Coronary artery (tissue), 2 donors: ENCODE measurements around the gene ABRACL.

ENCODE experiments used
- DNase-seq: peaks from one replicate; pipeline ENCODE4 v3.0.0-alpha.2; 2017; ENCODE audit warnings: low spot score
- H3K27ac ChIP-seq, 2 donors: fragments of 200-600 bp; sonication (generic); one replicate each; pipeline ENCODE4 v1.5.1; 2016 to 2019
- H3K4me3 ChIP-seq: fragments of 200-600 bp; sonication (generic); 2 replicates; pipeline ENCODE4 v1.5.1; 2016; ENCODE audit warnings: mild to moderate bottlenecking, moderate library complexity
- TF ChIP-seq, protein P1 (sequence below): fragments of 200-600 bp; sonication (generic); IDR thresholded peaks from one replicate; pipeline ENCODE4 v1.5.1; 2019; ENCODE audit warnings: antibody characterized with exemption

ABRACL gene

DNA sequence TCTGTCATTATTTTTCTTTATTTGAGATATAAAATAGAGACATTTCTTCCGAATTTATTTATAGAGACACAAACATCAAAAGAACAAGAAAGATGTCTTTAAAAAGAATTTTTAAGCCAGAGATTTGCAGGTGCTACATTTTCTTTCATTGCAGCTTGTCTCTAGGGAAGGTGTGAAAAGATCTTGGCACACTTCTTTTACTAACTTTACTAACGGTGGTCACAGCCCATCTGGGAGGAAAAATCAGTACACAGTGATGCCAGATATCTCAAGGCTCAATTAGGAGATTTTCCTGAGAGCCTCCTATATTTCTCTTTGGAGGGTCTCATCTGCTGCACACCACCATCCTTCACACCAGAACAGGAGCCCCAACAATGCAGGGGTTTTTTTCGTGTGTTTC, 29.5 kb downstream of the ABRACL start:
- Histone ChIP-seq H3K4me3 (no peak overlapping the region), H3K27ac (no peak overlapping the region)
- TF ChIP-seq, protein P1, sequence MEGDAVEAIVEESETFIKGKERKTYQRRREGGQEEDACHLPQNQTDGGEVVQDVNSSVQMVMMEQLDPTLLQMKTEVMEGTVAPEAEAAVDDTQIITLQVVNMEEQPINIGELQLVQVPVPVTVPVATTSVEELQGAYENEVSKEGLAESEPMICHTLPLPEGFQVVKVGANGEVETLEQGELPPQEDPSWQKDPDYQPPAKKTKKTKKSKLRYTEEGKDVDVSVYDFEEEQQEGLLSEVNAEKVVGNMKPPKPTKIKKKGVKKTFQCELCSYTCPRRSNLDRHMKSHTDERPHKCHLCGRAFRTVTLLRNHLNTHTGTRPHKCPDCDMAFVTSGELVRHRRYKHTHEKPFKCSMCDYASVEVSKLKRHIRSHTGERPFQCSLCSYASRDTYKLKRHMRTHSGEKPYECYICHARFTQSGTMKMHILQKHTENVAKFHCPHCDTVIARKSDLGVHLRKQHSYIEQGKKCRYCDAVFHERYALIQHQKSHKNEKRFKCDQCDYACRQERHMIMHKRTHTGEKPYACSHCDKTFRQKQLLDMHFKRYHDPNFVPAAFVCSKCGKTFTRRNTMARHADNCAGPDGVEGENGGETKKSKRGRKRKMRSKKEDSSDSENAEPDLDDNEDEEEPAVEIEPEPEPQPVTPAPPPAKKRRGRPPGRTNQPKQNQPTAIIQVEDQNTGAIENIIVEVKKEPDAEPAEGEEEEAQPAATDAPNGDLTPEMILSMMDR = no peak
- no peak for DNase-seq

DNA sequence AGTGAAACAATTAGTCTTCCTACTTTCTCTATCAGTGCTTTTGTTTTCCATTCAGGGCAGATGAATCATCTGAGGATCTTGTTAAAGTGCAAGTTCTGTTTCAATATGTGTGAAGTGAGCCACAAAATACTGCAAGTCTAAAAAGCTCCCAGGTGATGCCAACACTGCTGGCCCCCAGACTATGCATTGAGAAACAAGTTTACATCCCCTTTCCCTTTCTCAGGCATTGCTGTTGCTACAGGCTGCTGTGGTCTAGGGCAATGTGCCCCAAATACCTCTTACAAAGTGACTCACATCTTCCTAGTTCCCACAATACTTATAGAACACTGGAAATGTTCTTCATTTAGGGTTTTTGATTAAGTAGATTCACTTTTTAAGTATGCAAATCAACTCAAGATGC, 31.8 kb downstream of the ABRACL start:
- Histone ChIP-seq H3K4me3 (no peak overlapping the region), H3K27ac (no peak overlapping the region)
- no peak for DNase-seq
- TF ChIP-seq, protein P1 = no peak

- TF ChIP-seq, protein P1 = no peak
- Histone ChIP-seq H3K27ac (no peak overlapping the region), H3K4me3 (no peak overlapping the region)
- DNase-seq = no peak
Observed at GRCh38 chr6:139062932-139063646, 34.5 kb downstream of the ABRACL start.

DNA sequence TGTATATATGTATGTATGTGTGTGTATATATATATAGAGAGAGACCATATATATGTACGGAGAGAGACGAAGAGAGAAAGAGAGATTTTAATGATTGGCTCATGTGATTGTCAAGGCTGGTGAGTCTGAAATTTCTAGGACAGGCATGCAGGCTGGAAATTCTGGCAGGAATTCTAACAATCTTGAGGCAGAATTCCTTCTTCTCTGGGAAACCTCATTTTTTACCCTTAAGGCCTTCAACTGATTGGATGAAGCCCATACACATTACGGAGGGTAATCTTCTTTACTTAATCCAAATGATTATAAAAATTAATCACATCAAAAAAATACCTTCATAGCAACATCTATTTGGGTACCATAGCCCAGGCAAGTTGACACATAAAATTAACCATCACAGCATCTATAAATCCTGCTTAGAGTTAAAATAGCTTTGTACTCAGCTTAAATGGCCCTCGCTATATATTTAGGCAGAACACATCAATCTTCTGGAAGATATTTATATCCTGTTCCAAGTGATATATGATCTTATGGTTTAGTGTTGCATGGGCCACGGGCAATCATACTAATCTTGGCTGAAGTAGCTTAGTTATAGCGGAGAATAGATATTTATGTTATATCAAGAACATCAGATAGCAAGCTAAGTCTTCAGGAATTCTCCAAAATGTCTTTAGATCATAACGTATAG, 36.6 kb downstream of the ABRACL start:
- TF ChIP-seq, protein P1 = no peak
- Histone ChIP-seq H3K27ac (no peak overlapping the region), H3K4me3 (no peak overlapping the region)
- DNase-seq = no peak

- DNase-seq = no peak
- no peak overlapping the region for H3K27ac ChIP-seq
- TF ChIP-seq, protein P1 = no peak
Observed at GRCh38 chr6:139066080-139066479, 37.5 kb downstream of the ABRACL start.

DNA sequence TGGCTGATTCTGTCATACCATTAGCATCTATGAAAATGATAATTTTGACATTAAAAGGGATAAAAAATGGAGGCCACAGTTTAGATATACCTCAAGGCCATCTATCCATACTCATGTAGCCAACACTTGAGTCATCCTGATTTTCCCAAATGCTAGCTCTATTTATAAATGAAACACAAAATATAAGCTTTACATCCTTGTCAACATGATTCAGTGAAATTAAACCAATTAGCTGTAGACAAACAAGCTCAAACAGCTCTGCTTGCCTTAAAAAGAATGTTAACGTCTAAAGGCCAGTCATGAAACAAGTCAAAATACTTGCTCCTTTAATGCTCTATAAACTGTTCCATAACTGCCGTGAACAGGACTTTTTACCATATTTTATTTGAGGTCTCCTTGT, 40.3 kb downstream of the ABRACL start:
- Histone ChIP-seq H3K27ac (no peak overlapping the region), H3K4me3 (no peak overlapping the region)
- DNase-seq = no peak
- TF ChIP-seq, protein P1 = no peak

More at GRCh38 chr6:139066080-139066479, 37.5 kb downstream of the ABRACL start:
- H3K4me3 ChIP-seq = no peak overlapping the region

DNA sequence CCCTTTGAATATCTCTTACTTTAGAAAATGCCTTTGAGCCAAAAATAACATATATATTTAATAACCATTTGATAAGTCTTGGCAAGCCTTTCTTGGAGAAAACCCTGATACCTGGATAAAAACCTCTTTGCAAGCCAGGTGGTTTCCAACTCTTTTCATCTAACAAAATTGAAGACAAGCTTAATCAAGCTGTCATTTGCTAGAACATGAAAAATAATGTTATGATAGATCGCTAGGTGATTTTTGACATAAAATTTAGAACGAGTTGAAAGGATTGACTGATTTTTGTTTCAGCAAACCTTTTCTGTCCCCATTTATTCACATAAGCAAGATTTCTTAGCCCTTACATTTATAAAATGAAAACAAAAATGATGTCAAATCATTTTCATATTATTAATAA, 44.6 kb downstream of the ABRACL start:
- Histone ChIP-seq H3K27ac (no peak overlapping the region), H3K4me3 (no peak overlapping the region)
- DNase-seq = no peak
- TF ChIP-seq, protein P1 = no peak
